Stimulated activated CD8-positive, alpha-beta memory T cell treated with anti-CD3 and anti-CD28 coated beads, Interleukin-4, amount 100 ng/mL, for 24 hours (primary cell): ENCODE measurements around the gene TUT1.
"Not testable (repeated sequence)": the region's sequence is repeated elsewhere in the genome, so short reads cannot be mapped to it uniquely, and the experiment has no call there.

Experiments used
- DNase-seq: peaks from one replicate; pipeline ENCODE4 v3.0.0-alpha.2; 2020; ENCODE audit warnings: low read depth

Gene TUT1

GRCh38 chr11:62603776-62604299, 12.5 kb upstream of the TUT1 start:
- no peak for DNase-seq

- DNase-seq = no peak
These were observed 11.7 kb upstream of the TUT1 start for GRCh38 chr11:62603072-62603408.

- DNase-seq = peak; percentile 27
These were observed 11.1 kb upstream of the TUT1 start for GRCh38 chr11:62602141-62603071.

- DNase-seq = peak; percentile 99
These were observed 10.2 kb upstream of the TUT1 start, which contains the start of gene MTA2 for GRCh38 chr11:62601372-62602140. MTA2 (minus strand) TSS chr11:62601865; CDS start chr11:62601450, 415 bp downstream.

GRCh38 chr11:62601122-62601371, 9.7 kb upstream of the TUT1 start:
- peak; percentile 45 for DNase-seq

GRCh38 chr11:62600367-62601121, 9.2 kb upstream of the TUT1 start:
- no peak for DNase-seq

- DNase-seq = no peak
These were observed 8.6 kb upstream of the TUT1 start for GRCh38 chr11:62599901-62600300.

- DNase-seq = peak; percentile 92
These were observed 7.9 kb upstream of the TUT1 start for GRCh38 chr11:62599069-62599696.

- DNase-seq = no peak
These were observed 3.8 kb upstream of the TUT1 start for GRCh38 chr11:62595124-62595523.

- peak; percentile 62 for DNase-seq
These were observed 2.2 kb upstream of the TUT1 start for GRCh38 chr11:62593434-62594044.

- DNase-seq = no peak
These were observed 1.7 kb upstream of the TUT1 start for GRCh38 chr11:62592989-62593421.

GRCh38 chr11:62592146-62592815, 958 bp upstream of the TUT1 start:
- no peak for DNase-seq

- no peak for DNase-seq
These were observed 2.2 kb downstream of the TUT1 start for GRCh38 chr11:62588966-62589637.

- not testable (repeated sequence) for DNase-seq
These were observed 6.0 kb downstream of the TUT1 start for GRCh38 chr11:62585356-62585755.

GRCh38 chr11:62581735-62582134, 9.6 kb downstream of the TUT1 start:
- not testable (repeated sequence) for DNase-seq

- no peak for DNase-seq
These were observed 10.2 kb downstream of the TUT1 start for GRCh38 chr11:62580959-62581715.

GRCh38 chr11:62579252-62579651, 12.1 kb downstream of the TUT1 start:
- DNase-seq = no peak

- no peak for DNase-seq
These were observed 12.8 kb downstream of the TUT1 start for GRCh38 chr11:62578541-62578940.

- DNase-seq = no peak
These were observed 14.1 kb downstream of the TUT1 start for GRCh38 chr11:62577046-62577714.
